ENCODE results near the gene SYCP2L. TPM values are rescaled to one million over a fixed set of nuclear protein-coding genes. Genes with fewer than 3 reads are reported as not detected.
"Not testable (repeated sequence)": the region's sequence is repeated elsewhere in the genome, so short reads cannot be mapped to it uniquely, and the experiment has no call there.

The SYCP2L gene
- total RNA-seq, 1 experiment from 2014 or later = 4.9 TPM

GRCh38 chr6:10908228-10908627 is 21.4 kb downstream of the SYCP2L start (continued):
- no peak for TF ChIP-seq CTCF (IDR thresholded peaks at IDR 0.05 in 2 of 3, conservative IDR thresholded peaks at IDR 0.05 in 1 of 3; ENCODE audit: borderline replicate concordance in 1 of 3, insufficient read depth in 1 of 3, low read depth in 2 of 3, low read length in 2 of 3)
- TF ChIP-seq TCF7L2 (IDR thresholded peaks at IDR 0.05; ENCODE audit: borderline replicate concordance, extremely low read depth, insufficient read depth, insufficient read length) = no peak
- no peak for TF ChIP-seq SP1 (IDR thresholded peaks at IDR 0.05; ENCODE audit: low read depth)
- TF ChIP-seq RAD21 (IDR thresholded peaks at IDR 0.05; ENCODE audit: low read depth) = no peak
- TF ChIP-seq EGR1 (IDR thresholded peaks at IDR 0.05; ENCODE audit: low read depth) = no peak
- TF ChIP-seq ZFX (IDR thresholded peaks at IDR 0.05) = no peak
- no peak for TF ChIP-seq EZH2phosphoT487 (IDR thresholded peaks at IDR 0.05; ENCODE audit: borderline replicate concordance)

- H3K4me1 ChIP-seq (ENCODE audit: control insufficient read depth in 1 of 2, insufficient read depth in 2 of 2, low read length in 2 of 2); H2AFZ ChIP-seq (ENCODE audit: low read depth, low read length, poor library complexity, severe bottlenecking); H3K9me3 ChIP-seq (ENCODE audit: control insufficient read depth in 1 of 2, insufficient read depth in 1 of 2, low read depth in 1 of 2, low read length in 2 of 2); DNase-seq (ENCODE audit: low read depth, low spot score); RAD21 ChIA-PET (ENCODE audit: low non-redundant PET in 1 of 2, low total read pairs in 2 of 2, uncharacterized antibody in 2 of 2, unreplicated experiment in 2 of 2); H4K20me1 ChIP-seq (ENCODE audit: insufficient read depth); H3K9me2 ChIP-seq (ENCODE audit: insufficient read depth); POLR2A ChIA-PET; H3K4me3 ChIP-seq (replicated peaks in 1 of 2; ENCODE audit: low read depth in 1 of 2, low read length in 2 of 2); H3K79me2 ChIP-seq (ENCODE audit: insufficient read depth, low read length); CTCF ChIA-PET; ATAC-seq; BruUV-seq (replicated peaks); H3K27ac ChIP-seq (ENCODE audit: low read depth, low read length); H3K36me3 ChIP-seq (ENCODE audit: control insufficient read depth in 1 of 2, insufficient read depth in 2 of 2, low read length in 2 of 2); intact Hi-C loops (cut with micrococcal nuclease); H3K4me2 ChIP-seq (ENCODE audit: low read length); H3K9ac ChIP-seq (ENCODE audit: low read length); H3K27me3 ChIP-seq (ENCODE audit: insufficient read depth, low read length): not testable (repeated sequence)
Observed at GRCh38 chr6:10919520-10919919, 32.7 kb downstream of the SYCP2L start.
